B cell (primary cell): ENCODE measurements around the gene SOCS3. TPM values are rescaled to one million over a fixed set of nuclear protein-coding genes. Genes with fewer than 3 reads are reported as not detected.

ENCODE experiments used
- ATAC-seq: fragments of 200-7000 bp; cut with Tn5 transposase; one replicate; pipeline ENCODE4 v1.10.0; 2021; ENCODE audit warnings: low read depth, mild to moderate bottlenecking, moderate number of reproducible peaks, moderate library complexity
- CTCF ChIA-PET: fragments of 350-600 bp; sonication (Branson Sonifier 250); formaldehyde crosslinking; loops from one replicate; lab custom pipeline; 2021; ENCODE audit warnings: antibody characterized with exemption, inconsistent platforms; lab: Charles Lee
- POLR2A ChIA-PET: fragments of 350-600 bp; sonication (Branson Sonifier 250); formaldehyde crosslinking; loops from one replicate; lab custom pipeline; 2021; ENCODE audit warnings: antibody characterized with exemption; lab: Charles Lee
- DNase-seq: peaks from one replicate; pipeline ENCODE4 v3.0.0; 2013
- H2AFZ ChIP-seq: 2 replicates; pipeline ENCODE4 v1.6.1; 2012; ENCODE audit warnings: mild to moderate bottlenecking, low read depth, low read length; ENCODE audit not compliant: insufficient read depth, poor library complexity, severe bottlenecking
- H3K27ac ChIP-seq, 2 donors: 1 replicate in 1 of 2; 2 replicates in 1 of 2; pipeline ENCODE4 v1.5.1; 2012 to 2013; ENCODE audit warnings: low read length in 2 of 2, mild to moderate bottlenecking in 2 of 2, moderate library complexity in 1 of 2
- H3K27me3 ChIP-seq, 4 experiments: fragments of 200-600 bp in 1 of 4; sonication (generic) in 1 of 4; replicated peaks in 1 of 4; 1 replicate in 2 of 4; 2 replicates in 2 of 4; pipeline versions ENCODE4 v1.6.1 to v1.7.0; 2013 to 2016; ENCODE audit warnings: low read length in 3 of 4, mild to moderate bottlenecking in 2 of 4, mixed read lengths in 1 of 4, moderate library complexity in 1 of 4; ENCODE audit not compliant: insufficient read depth in 4 of 4, control insufficient read depth in 3 of 4; ENCODE audit errors: control extremely low read depth in 1 of 4
- H3K36me3 ChIP-seq, 2 experiments: replicated peaks in 1 of 2; 1 replicate in 1 of 2; 2 replicates in 1 of 2; pipeline versions ENCODE4 v1.6.1 to v1.7.1; 2013; ENCODE audit warnings: low read length in 1 of 2; ENCODE audit not compliant: insufficient read depth in 2 of 2, control insufficient read depth in 1 of 2; ENCODE audit errors: control extremely low read depth in 1 of 2, extremely low read depth in 1 of 2
- H3K4me1 ChIP-seq, 2 donors: fragments of 200-600 bp in 1 of 2; sonication (generic) in 1 of 2; 1 replicate in 1 of 2; 2 replicates in 1 of 2; pipeline versions ENCODE4 v1.5.1 to v1.6.1; 2013 to 2017; ENCODE audit warnings: low read length in 2 of 2; ENCODE audit not compliant: control insufficient read depth in 2 of 2, insufficient read depth in 2 of 2
- H3K4me2 ChIP-seq: replicated peaks from 2 replicates; pipeline ENCODE3; 2012; ENCODE audit warnings: mild to moderate bottlenecking, low read depth, low read length; ENCODE audit not compliant: poor library complexity, severe bottlenecking
- H3K4me3 ChIP-seq, 5 experiments: fragments of 200-600 bp in 1 of 5; sonication (generic) in 1 of 5; 1 replicate in 3 of 5; 2 replicates in 2 of 5; pipeline versions ENCODE4 v1.5.1 to v1.7.0; 2011 to 2016; ENCODE audit warnings: low read length in 4 of 5, mild to moderate bottlenecking in 4 of 5, low read depth in 2 of 5, control low read depth in 1 of 5, moderate library complexity in 1 of 5; ENCODE audit not compliant: insufficient read depth in 1 of 5; ENCODE audit errors: control extremely low read depth in 1 of 5, extremely low read depth in 1 of 5
- H3K79me2 ChIP-seq: fragments of 200-600 bp; sonication (generic); one replicate; pipeline ENCODE4 v1.6.0; 2016; ENCODE audit warnings: low read length; ENCODE audit not compliant: control insufficient read depth, insufficient read depth
- H3K9ac ChIP-seq: fragments of 200-600 bp; sonication (generic); 2 replicates; pipeline ENCODE4 v1.6.1; 2017; ENCODE audit warnings: mild to moderate bottlenecking, low read length, moderate library complexity
- H3K9me3 ChIP-seq, 3 donors: one replicate each; pipeline versions ENCODE4 v1.6.1 to v1.7.1; 2013; ENCODE audit warnings: low read length in 2 of 3; ENCODE audit not compliant: control insufficient read depth in 2 of 3, insufficient read depth in 1 of 3; ENCODE audit errors: control extremely low read depth in 1 of 3
- H4K20me1 ChIP-seq: 2 replicates; pipeline ENCODE4 v1.6.0; 2012; ENCODE audit warnings: mild to moderate bottlenecking, low read length; ENCODE audit not compliant: insufficient read depth, control insufficient read depth, poor library complexity, severe bottlenecking
- H3K27ac Mint-ChIP-seq: one replicate; pipeline ENCODE4 v1.8.0; 2021; ENCODE audit warnings: mixed read lengths
- H3K27me3 Mint-ChIP-seq: one replicate; pipeline ENCODE4 v1.8.0; 2021; ENCODE audit warnings: mixed read lengths
- H3K4me1 Mint-ChIP-seq: one replicate; pipeline ENCODE4 v1.8.0; 2021; ENCODE audit warnings: mixed read lengths
- H3K4me3 Mint-ChIP-seq: one replicate; pipeline ENCODE4 v1.8.0; 2021; ENCODE audit warnings: mixed read lengths
- H3K9me3 Mint-ChIP-seq: one replicate; pipeline ENCODE4 v1.8.0; 2022; ENCODE audit warnings: mixed read lengths; ENCODE audit not compliant: insufficient read depth
- CTCF ChIP-seq: fragments of 200-600 bp; IDR thresholded peaks from one replicate; pipeline ENCODE4 v1.8.0; 2022; ENCODE audit warnings: antibody characterized with exemption, mild to moderate bottlenecking
- EZH2 ChIP-seq: IDR thresholded peaks from 2 replicates; pipeline ENCODE4 v1.6.1; 2012; ENCODE audit warnings: borderline replicate concordance, low read depth, mild to moderate bottlenecking, moderate library complexity, low read length; ENCODE audit not compliant: insufficient read depth, poor library complexity, severe bottlenecking
- WGBS: methylation state at CpG from one replicate; pipeline ENCODE4 v1.1.5; 2013; ENCODE audit warnings: missing lambda C conversion rate; ENCODE audit not compliant: insufficient coverage; 5-methylcytosine and 5-hydroxymethylcytosine counted together
- intact Hi-C: fragments of 100-400 bp; cut with micrococcal nuclease; formaldehyde crosslinking; loops from one replicate; pipeline ENCODE4 v1.10.0; 2022
- polyA plus RNA-seq: library from polyadenylated mRNA; depleted of rRNA; stranded (reverse); fragments of >200 nt; gene quantifications from 2 replicates; pipeline ENCODE4 v1.2.3, GENCODE V29; 2012
- total RNA-seq, 2 donors: library from RNA; stranded (reverse); fragments of 120-200 nt in 1 of 2; gene quantifications; 1 replicate in 1 of 2; 2 replicates in 1 of 2; pipeline versions ENCODE4 v1.2.3 to v1.2.4, GENCODE V29; 2013 to 2022

Gene SOCS3
- total and polyA plus RNA-seq, 2 donors (not counting 1 experiment from before 2014, with no cell fraction given), result 41.8 to 67.6 TPM

- Mint-ChIP-seq H3K27me3 (no peaks in the 10 kb centered on the region), H3K27ac (peak overlapping the region; percentile 96), H3K9me3 (no peaks in the 10 kb centered on the region), H3K4me1 (peaks cover 73% of the 10 kb centered on the region), H3K4me3 (peak overlapping the region; percentile 81)
- no peaks in the 10 kb centered on the region for H4K20me1 ChIP-seq
- ATAC-seq (peak; percentile 67), DNase-seq (peak; percentile 91)
- no peaks in the 10 kb centered on the region for H3K9me3 ChIP-seq
- peak overlapping the region; percentile 95 for H3K27ac ChIP-seq
- ChIA-PET CTCF (interaction anchor here (0.7 to 14.5 kb wide), 5 partner anchors 16 to 93 kb away, joined by 3 to 171 read pairs (median 4); partner anchors contain the start of gene SOCS3), POLR2A (interaction anchor here (0.6 to 2.5 kb wide), 6 partner anchors 13 to 54 kb away, joined by 3 to 10 read pairs (median 6); no protein-coding TSS in a partner anchor)
- no peaks in the 10 kb centered on the region for H3K79me2 ChIP-seq
- intact Hi-C loops, result loop anchor here (1.0 to 2.0 kb wide), 3 partner anchors 13 to 67 kb away; partner anchors contain the start of gene SOCS3
- H2AFZ ChIP-seq, result peak overlapping the region; percentile 19
- peaks cover 67 to 78% of the 10 kb centered on the region in 2 donors for H3K4me1 ChIP-seq
- no peaks in the 10 kb centered on the region for H3K27me3 ChIP-seq
- peak overlapping the region; percentile 91 for H3K4me2 ChIP-seq
- H3K36me3 ChIP-seq, result no peaks in the 10 kb centered on the region
- H3K9ac ChIP-seq, result peak overlapping the region; percentile 61
- peak overlapping the region in 3 of 5 experiments; percentile 18 to 58 (median 28) for H3K4me3 ChIP-seq
- WGBS, result 9% methylated on average over 19 of the region's 19 CpGs
- TF ChIP-seq CTCF, result no peak
- no peak for TF ChIP-seq EZH2
Observed at GRCh38 chr17:78343543-78344201, 16.2 kb downstream of the SOCS3 start.

- H3K27ac ChIP-seq, result peak overlapping the region; percentile 95
Observed at GRCh38 chr17:78343187-78343542, 16.7 kb downstream of the SOCS3 start.

More at GRCh38 chr17:78343187-78343542, 16.7 kb downstream of the SOCS3 start:
- WGBS, result 14% methylated on average over 5 of the region's 5 CpGs
- Mint-ChIP-seq H3K4me3 (peak overlapping the region; percentile 81), H3K27me3 (no peaks in the 10 kb centered on the region), H3K4me1 (peaks cover 73% of the 10 kb centered on the region), H3K27ac (peak overlapping the region; percentile 96), H3K9me3 (no peaks in the 10 kb centered on the region)
- peak overlapping the region; percentile 19 for H2AFZ ChIP-seq
- H3K4me3 ChIP-seq, result peak overlapping the region in 3 of 5 experiments; percentile 18 to 58 (median 28)
- H3K9ac ChIP-seq, result peak overlapping the region; percentile 61
- no peaks in the 10 kb centered on the region for H4K20me1 ChIP-seq
- H3K27me3 ChIP-seq, result no peaks in the 10 kb centered on the region
- peak overlapping the region; percentile 91 for H3K4me2 ChIP-seq
- ATAC-seq (peak; percentile 13), DNase-seq (no peak)
- H3K4me1 ChIP-seq, result peaks cover 67 to 78% of the 10 kb centered on the region in 2 donors
- intact Hi-C loops, result loop anchor here (1.0 to 2.0 kb wide), 3 partner anchors 13 to 66 kb away; partner anchors contain the start of gene SOCS3
- no peaks in the 10 kb centered on the region for H3K79me2 ChIP-seq
- ChIA-PET CTCF (interaction anchor here (0.9 to 14.5 kb wide), 3 partner anchors 17 to 92 kb away, joined by 3 to 171 read pairs (median 4); partner anchors contain the start of gene SOCS3), POLR2A (interaction anchor here (0.6 to 2.5 kb wide), 6 partner anchors 8 to 54 kb away, joined by 3 to 10 read pairs (median 6); no protein-coding TSS in a partner anchor)
- no peaks in the 10 kb centered on the region for H3K9me3 ChIP-seq
- no peak for TF ChIP-seq EZH2
- TF ChIP-seq CTCF, result no peak
- H3K36me3 ChIP-seq, result no peaks in the 10 kb centered on the region
